HepG2 (cell line): Measurements from ENCODE around the gene TM2D3. TPM values are rescaled to one million over a fixed set of nuclear protein-coding genes. Genes with fewer than 3 reads are reported as not detected.

Source experiments
- EZH2 ChIP-seq: conservative IDR thresholded peaks from 2 replicates; pipeline ENCODE4 v1.6.1; 2012; ENCODE audit warnings: mild to moderate bottlenecking, low read depth, low read length, moderate library complexity
- GFI1 ChIP-seq: sonication (generic); formaldehyde crosslinking; IDR thresholded peaks from 2 replicates; pipeline ENCODE4 v1.5.0; 2020; ENCODE audit warnings: missing genetic modification reagents, mild to moderate bottlenecking, borderline replicate concordance
- MXD1 ChIP-seq: sonication (generic); formaldehyde crosslinking; IDR thresholded peaks from 2 replicates; pipeline ENCODE4 v1.4.0; 2020; ENCODE audit warnings: mild to moderate bottlenecking, missing genetic modification reagents
- ONECUT2 ChIP-seq: sonication (generic); formaldehyde crosslinking; IDR thresholded peaks from 2 replicates; pipeline ENCODE4 v1.4.0; 2020; ENCODE audit warnings: missing genetic modification reagents
- SOX5 ChIP-seq: IDR thresholded peaks from 2 replicates; pipeline ENCODE4 v1.6.1; 2016; ENCODE audit warnings: borderline replicate concordance
- SP5 ChIP-seq: IDR thresholded peaks from 2 replicates; pipeline ENCODE4 v1.6.1; 2016; ENCODE audit warnings: low read depth, borderline replicate concordance
- SRF ChIP-seq: IDR thresholded peaks from 2 replicates; pipeline ENCODE4 v1.6.1; 2011; ENCODE audit warnings: mild to moderate bottlenecking, low read depth, low read length, moderate library complexity
- YY1 ChIP-seq: IDR thresholded peaks from 2 replicates; pipeline ENCODE4 v1.6.1; 2011; ENCODE audit warnings: low read length, low read depth, moderate library complexity, mild to moderate bottlenecking; ENCODE audit not compliant: insufficient read depth, insufficient replicate concordance
- ZNF557 ChIP-seq: sonication (generic); formaldehyde crosslinking; IDR thresholded peaks from 2 replicates; pipeline ENCODE4 v1.4.0; 2020; ENCODE audit warnings: missing genetic modification reagents
- ZNF768 ChIP-seq: sonication (generic); formaldehyde crosslinking; IDR thresholded peaks from 2 replicates; pipeline ENCODE4 v1.4.0; 2020; ENCODE audit warnings: missing genetic modification reagents
- polyA plus RNA-seq, 8 experiments: library from polyadenylated mRNA; depleted of rRNA in 3 of 8; stranded (reverse) in 7 of 8; unstranded in 1 of 8; fragments of >200 nt; fragmentation: Illumina TruSeq in 4 of 8; extraction: Trizol in 4 of 8; gene quantifications; 2 replicates each; pipeline versions ENCODE4 v1.2.1 to v1.2.3, GENCODE V29; 2011 to 2016; ENCODE audit warnings: low read depth in 4 of 8, missing spikeins in 1 of 8, mixed read lengths in 1 of 8; ENCODE audit not compliant: insufficient read depth in 1 of 8
- total RNA-seq, 5 experiments: library from RNA; depleted of rRNA; stranded (reverse); fragments of >200 nt; fragmentation: Illumina TruSeq; extraction: Trizol; gene quantifications; 2 replicates each; pipeline ENCODE4 v1.2.3, GENCODE V29; 2016; ENCODE audit warnings: low read depth in 1 of 5
- TF ChIP-seq, protein P1 (sequence below): sonication (generic); formaldehyde crosslinking; IDR thresholded peaks from 2 replicates; pipeline ENCODE4 v1.5.0; 2020; ENCODE audit warnings: missing genetic modification reagents
- TF ChIP-seq, protein P2 (sequence below): IDR thresholded peaks from 2 replicates; pipeline ENCODE4 v1.6.1; 2012; ENCODE audit warnings: low read length, improper control_type of control experiment
- TF ChIP-seq, protein P3 (sequence below): IDR thresholded peaks from 2 replicates; pipeline ENCODE4 v1.6.1; 2018; ENCODE audit warnings: missing genetic modification reagents, mild to moderate bottlenecking, missing compliant biosample characterization

Gene TM2D3
- total and polyA plus RNA-seq, 2 of the 13 experiments (the other 11 are each of a cell fraction or from before 2014, with no cell fraction given): 31.1 to 72.7 TPM

- no peak for TF ChIP-seq SRF
- TF ChIP-seq ZNF768 (CRISPR knock-in tag): no peak
- no peak for TF ChIP-seq SOX5
- TF ChIP-seq, protein P1, sequence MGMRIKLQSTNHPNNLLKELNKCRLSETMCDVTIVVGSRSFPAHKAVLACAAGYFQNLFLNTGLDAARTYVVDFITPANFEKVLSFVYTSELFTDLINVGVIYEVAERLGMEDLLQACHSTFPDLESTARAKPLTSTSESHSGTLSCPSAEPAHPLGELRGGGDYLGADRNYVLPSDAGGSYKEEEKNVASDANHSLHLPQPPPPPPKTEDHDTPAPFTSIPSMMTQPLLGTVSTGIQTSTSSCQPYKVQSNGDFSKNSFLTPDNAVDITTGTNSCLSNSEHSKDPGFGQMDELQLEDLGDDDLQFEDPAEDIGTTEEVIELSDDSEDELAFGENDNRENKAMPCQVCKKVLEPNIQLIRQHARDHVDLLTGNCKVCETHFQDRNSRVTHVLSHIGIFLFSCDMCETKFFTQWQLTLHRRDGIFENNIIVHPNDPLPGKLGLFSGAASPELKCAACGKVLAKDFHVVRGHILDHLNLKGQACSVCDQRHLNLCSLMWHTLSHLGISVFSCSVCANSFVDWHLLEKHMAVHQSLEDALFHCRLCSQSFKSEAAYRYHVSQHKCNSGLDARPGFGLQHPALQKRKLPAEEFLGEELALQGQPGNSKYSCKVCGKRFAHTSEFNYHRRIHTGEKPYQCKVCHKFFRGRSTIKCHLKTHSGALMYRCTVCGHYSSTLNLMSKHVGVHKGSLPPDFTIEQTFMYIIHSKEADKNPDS (CRISPR knock-in tag): no peak
- TF ChIP-seq SP5 (CRISPR knock-in tag): no peak
- no peak for TF ChIP-seq GFI1 (CRISPR knock-in tag)
- peak; percentile 75 for TF ChIP-seq MXD1 (CRISPR knock-in tag)
- TF ChIP-seq, protein P2, sequence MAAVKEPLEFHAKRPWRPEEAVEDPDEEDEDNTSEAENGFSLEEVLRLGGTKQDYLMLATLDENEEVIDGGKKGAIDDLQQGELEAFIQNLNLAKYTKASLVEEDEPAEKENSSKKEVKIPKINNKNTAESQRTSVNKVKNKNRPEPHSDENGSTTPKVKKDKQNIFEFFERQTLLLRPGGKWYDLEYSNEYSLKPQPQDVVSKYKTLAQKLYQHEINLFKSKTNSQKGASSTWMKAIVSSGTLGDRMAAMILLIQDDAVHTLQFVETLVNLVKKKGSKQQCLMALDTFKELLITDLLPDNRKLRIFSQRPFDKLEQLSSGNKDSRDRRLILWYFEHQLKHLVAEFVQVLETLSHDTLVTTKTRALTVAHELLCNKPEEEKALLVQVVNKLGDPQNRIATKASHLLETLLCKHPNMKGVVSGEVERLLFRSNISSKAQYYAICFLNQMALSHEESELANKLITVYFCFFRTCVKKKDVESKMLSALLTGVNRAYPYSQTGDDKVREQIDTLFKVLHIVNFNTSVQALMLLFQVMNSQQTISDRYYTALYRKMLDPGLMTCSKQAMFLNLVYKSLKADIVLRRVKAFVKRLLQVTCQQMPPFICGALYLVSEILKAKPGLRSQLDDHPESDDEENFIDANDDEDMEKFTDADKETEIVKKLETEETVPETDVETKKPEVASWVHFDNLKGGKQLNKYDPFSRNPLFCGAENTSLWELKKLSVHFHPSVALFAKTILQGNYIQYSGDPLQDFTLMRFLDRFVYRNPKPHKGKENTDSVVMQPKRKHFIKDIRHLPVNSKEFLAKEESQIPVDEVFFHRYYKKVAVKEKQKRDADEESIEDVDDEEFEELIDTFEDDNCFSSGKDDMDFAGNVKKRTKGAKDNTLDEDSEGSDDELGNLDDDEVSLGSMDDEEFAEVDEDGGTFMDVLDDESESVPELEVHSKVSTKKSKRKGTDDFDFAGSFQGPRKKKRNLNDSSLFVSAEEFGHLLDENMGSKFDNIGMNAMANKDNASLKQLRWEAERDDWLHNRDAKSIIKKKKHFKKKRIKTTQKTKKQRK: no peak
- TF ChIP-seq EZH2: no peak
- TF ChIP-seq ONECUT2 (CRISPR knock-in tag): 0 out of 2 replicates have a peak, but pooled peaks have one; percentile 22
- TF ChIP-seq ZNF557 (CRISPR knock-in tag): no peak; the same call in 1 of the 2 replicates
- TF ChIP-seq, protein P3, sequence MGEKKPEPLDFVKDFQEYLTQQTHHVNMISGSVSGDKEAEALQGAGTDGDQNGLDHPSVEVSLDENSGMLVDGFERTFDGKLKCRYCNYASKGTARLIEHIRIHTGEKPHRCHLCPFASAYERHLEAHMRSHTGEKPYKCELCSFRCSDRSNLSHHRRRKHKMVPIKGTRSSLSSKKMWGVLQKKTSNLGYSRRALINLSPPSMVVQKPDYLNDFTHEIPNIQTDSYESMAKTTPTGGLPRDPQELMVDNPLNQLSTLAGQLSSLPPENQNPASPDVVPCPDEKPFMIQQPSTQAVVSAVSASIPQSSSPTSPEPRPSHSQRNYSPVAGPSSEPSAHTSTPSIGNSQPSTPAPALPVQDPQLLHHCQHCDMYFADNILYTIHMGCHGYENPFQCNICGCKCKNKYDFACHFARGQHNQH (CRISPR knock-in tag): 0 out of 2 replicates have a peak, but pooled peaks have one; percentile 33
- TF ChIP-seq YY1: no peak
Observed at GRCh38 chr15:101613130-101614000, 38.8 kb downstream of the TM2D3 start (continued).
